Muscle layer of colon (tissue), 2 donors: ENCODE data around the gene TTC39C.

Source experiments
- H3K27ac ChIP-seq: one replicate; pipeline ENCODE4 v1.7.0; 2013; ENCODE audit warnings: low read depth, mild to moderate bottlenecking, low read length, moderate library complexity
- H3K27me3 ChIP-seq, 2 donors: one replicate each; pipeline ENCODE4 v1.7.0; 2013; ENCODE audit warnings: low read length in 2 of 2, mild to moderate bottlenecking in 2 of 2; ENCODE audit not compliant: insufficient read depth in 2 of 2, control insufficient read depth in 1 of 2
- H3K36me3 ChIP-seq: one replicate; pipeline ENCODE4 v1.7.0; 2013; ENCODE audit warnings: mild to moderate bottlenecking, low read length; ENCODE audit not compliant: insufficient read depth
- H3K4me1 ChIP-seq: one replicate; pipeline ENCODE4 v1.7.0; 2013; ENCODE audit warnings: mild to moderate bottlenecking, low read length; ENCODE audit not compliant: insufficient read depth
- H3K4me3 ChIP-seq, 2 donors: one replicate each; pipeline ENCODE4 v1.7.0; 2013; ENCODE audit warnings: low read length in 2 of 2, low read depth in 1 of 2, mild to moderate bottlenecking in 1 of 2, moderate library complexity in 1 of 2
- H3K9ac ChIP-seq: one replicate; pipeline ENCODE4 v1.7.0; 2013; ENCODE audit warnings: low read length
- H3K9me3 ChIP-seq: one replicate; pipeline ENCODE4 v1.7.0; 2013; ENCODE audit warnings: mild to moderate bottlenecking, low read length
- donor health status: abdominal sarcoma.
- donor health status: Adenocarcinoma of cecum.

TTC39C gene

GRCh38 chr18:24111936-24112335, 97.4 kb downstream of the TTC39C start:
- H3K9ac ChIP-seq = no peak overlapping the region
- no peaks in the 10 kb centered on the region for H3K9me3 ChIP-seq

GRCh38 chr18:24112464-24112863, 97.9 kb downstream of the TTC39C start:
- H3K27ac ChIP-seq = no peak overlapping the region
- no peaks in the 10 kb centered on the region for H3K36me3 ChIP-seq
- no peaks in the 10 kb centered on the region for H3K27me3 ChIP-seq

More at GRCh38 chr18:24111936-24112335, 97.4 kb downstream of the TTC39C start:
- Histone ChIP-seq H3K27ac (no peak overlapping the region), H3K36me3 (no peaks in the 10 kb centered on the region), H3K4me3 (no peak overlapping the region), H3K4me1 (no peaks in the 10 kb centered on the region), H3K27me3 (no peaks in the 10 kb centered on the region)

GRCh38 chr18:24112874-24113615, 98.5 kb downstream of the TTC39C start:
- Histone ChIP-seq H3K9ac (no peak overlapping the region), H3K4me1 (no peaks in the 10 kb centered on the region), H3K4me3 (no peak overlapping the region), H3K9me3 (no peaks in the 10 kb centered on the region), H3K27me3 (no peaks in the 10 kb centered on the region), H3K36me3 (no peaks in the 10 kb centered on the region), H3K27ac (no peak overlapping the region)

More at GRCh38 chr18:24112464-24112863, 97.9 kb downstream of the TTC39C start:
- H3K4me1 ChIP-seq = no peaks in the 10 kb centered on the region
- H3K9ac ChIP-seq = no peak overlapping the region
- H3K4me3 ChIP-seq = no peak overlapping the region
- H3K9me3 ChIP-seq = no peaks in the 10 kb centered on the region

GRCh38 chr18:24114924-24115549, 100.5 kb downstream of the TTC39C start:
- H3K9ac ChIP-seq = no peak overlapping the region
- no peak overlapping the region for H3K4me3 ChIP-seq
- H3K9me3 ChIP-seq = no peaks in the 10 kb centered on the region
- H3K4me1 ChIP-seq = no peaks in the 10 kb centered on the region
- H3K36me3 ChIP-seq = no peaks in the 10 kb centered on the region
- H3K27ac ChIP-seq = no peak overlapping the region
- no peaks in the 10 kb centered on the region for H3K27me3 ChIP-seq

- Histone ChIP-seq H3K27ac (no peak overlapping the region), H3K9ac (no peak overlapping the region), H3K36me3 (no peaks in the 10 kb centered on the region)
Observed at GRCh38 chr18:24115628-24116027, 101.1 kb downstream of the TTC39C start.

GRCh38 chr18:24118750-24119577, 104.4 kb downstream of the TTC39C start:
- Histone ChIP-seq H3K36me3 (no peaks in the 10 kb centered on the region), H3K4me3 (no peak overlapping the region), H3K27me3 (no peaks in the 10 kb centered on the region), H3K9ac (no peak overlapping the region), H3K27ac (no peak overlapping the region), H3K4me1 (no peaks in the 10 kb centered on the region), H3K9me3 (no peaks in the 10 kb centered on the region)

More at GRCh38 chr18:24115628-24116027, 101.1 kb downstream of the TTC39C start:
- Histone ChIP-seq H3K27me3 (no peaks in the 10 kb centered on the region), H3K4me3 (no peak overlapping the region), H3K4me1 (no peaks in the 10 kb centered on the region), H3K9me3 (no peaks in the 10 kb centered on the region)

GRCh38 chr18:24120676-24121075, 106.1 kb downstream of the TTC39C start:
- Histone ChIP-seq H3K27me3 (no peaks in the 10 kb centered on the region), H3K36me3 (peaks cover 12% of the 10 kb centered on the region), H3K9me3 (no peaks in the 10 kb centered on the region), H3K27ac (no peak overlapping the region), H3K4me3 (no peak overlapping the region), H3K4me1 (no peaks in the 10 kb centered on the region), H3K9ac (no peak overlapping the region)

GRCh38 chr18:24121625-24122024, 107.1 kb downstream of the TTC39C start:
- peaks cover 13% of the 10 kb centered on the region for H3K36me3 ChIP-seq
- no peak overlapping the region for H3K9ac ChIP-seq
- no peak overlapping the region for H3K4me3 ChIP-seq
- no peaks in the 10 kb centered on the region for H3K9me3 ChIP-seq
- no peaks in the 10 kb centered on the region for H3K27me3 ChIP-seq
- H3K27ac ChIP-seq = no peak overlapping the region
- H3K4me1 ChIP-seq = no peaks in the 10 kb centered on the region

- Histone ChIP-seq H3K27ac (no peak overlapping the region), H3K4me1 (no peaks in the 10 kb centered on the region), H3K36me3 (peaks cover 17% of the 10 kb centered on the region), H3K27me3 (no peaks in the 10 kb centered on the region), H3K4me3 (no peak overlapping the region), H3K9ac (no peak overlapping the region), H3K9me3 (no peaks in the 10 kb centered on the region)
Observed at GRCh38 chr18:24126155-24126961, 111.8 kb downstream of the TTC39C start.

GRCh38 chr18:24127735-24128134, 113.2 kb downstream of the TTC39C start:
- Histone ChIP-seq H3K9me3 (no peaks in the 10 kb centered on the region), H3K9ac (no peak overlapping the region), H3K4me1 (no peaks in the 10 kb centered on the region), H3K36me3 (peaks cover 17% of the 10 kb centered on the region), H3K27me3 (no peaks in the 10 kb centered on the region), H3K4me3 (no peak overlapping the region), H3K27ac (no peak overlapping the region)

GRCh38 chr18:24128700-24129099, 114.1 kb downstream of the TTC39C start:
- Histone ChIP-seq H3K4me3 (no peak overlapping the region), H3K27me3 (no peaks in the 10 kb centered on the region), H3K36me3 (peaks cover 17% of the 10 kb centered on the region), H3K9me3 (no peaks in the 10 kb centered on the region), H3K27ac (no peak overlapping the region), H3K9ac (no peak overlapping the region), H3K4me1 (no peaks in the 10 kb centered on the region)
